GM18526 (cell line): ENCODE measurements around the gene SPAAR.

Experiments
- POLR2A ChIP-seq: IDR thresholded peaks from 3 replicates; pipeline ENCODE4 v1.6.1; 2011; ENCODE audit not compliant: insufficient read length; ENCODE audit errors: extremely low read depth

Gene SPAAR

DNA sequence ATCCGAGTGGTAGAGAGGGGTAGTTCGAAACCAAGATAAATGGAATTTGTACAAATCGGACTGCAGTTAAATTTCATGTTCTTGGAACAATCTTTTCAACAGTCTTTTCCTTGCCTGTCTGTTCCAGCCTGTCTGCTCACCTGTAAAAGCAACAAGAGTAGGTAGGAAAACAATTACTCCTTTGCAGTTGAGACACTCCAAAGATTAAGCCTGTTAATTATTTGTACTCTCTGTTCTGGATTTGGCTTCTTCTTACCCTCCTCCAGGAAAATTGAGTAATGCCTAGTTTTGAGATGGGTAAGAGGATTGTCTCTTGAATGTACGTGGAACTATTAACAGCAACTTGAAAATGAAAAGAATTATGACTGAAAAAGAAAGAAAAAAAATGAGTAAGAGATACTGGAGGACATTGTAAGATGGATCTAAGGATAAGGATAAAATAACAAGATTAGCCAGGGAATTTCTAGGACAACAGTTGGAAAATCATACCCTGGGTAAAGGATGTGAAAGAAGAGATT, 24.3 kb downstream of the SPAAR start:
- TF ChIP-seq POLR2A, result no peak

DNA sequence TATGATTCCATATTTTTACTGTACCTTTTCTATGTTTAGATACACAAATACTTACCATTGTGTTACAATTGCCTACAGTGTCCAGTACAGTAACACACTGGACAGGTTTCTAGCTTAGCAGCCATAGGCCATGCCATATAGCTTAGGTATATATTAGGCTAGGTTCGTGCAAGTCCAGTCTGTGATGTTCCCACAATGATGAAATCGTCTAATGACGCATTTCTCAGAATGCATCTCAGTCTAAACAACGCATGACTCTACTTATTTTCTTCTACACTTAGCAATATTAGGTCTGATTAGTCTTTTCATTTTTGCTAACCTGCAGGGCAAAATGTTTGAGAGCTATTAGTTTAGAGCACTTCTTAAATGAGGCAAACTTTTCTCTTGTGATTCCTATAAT, 26.0 kb downstream of the SPAAR start:
- no peak for TF ChIP-seq POLR2A

DNA sequence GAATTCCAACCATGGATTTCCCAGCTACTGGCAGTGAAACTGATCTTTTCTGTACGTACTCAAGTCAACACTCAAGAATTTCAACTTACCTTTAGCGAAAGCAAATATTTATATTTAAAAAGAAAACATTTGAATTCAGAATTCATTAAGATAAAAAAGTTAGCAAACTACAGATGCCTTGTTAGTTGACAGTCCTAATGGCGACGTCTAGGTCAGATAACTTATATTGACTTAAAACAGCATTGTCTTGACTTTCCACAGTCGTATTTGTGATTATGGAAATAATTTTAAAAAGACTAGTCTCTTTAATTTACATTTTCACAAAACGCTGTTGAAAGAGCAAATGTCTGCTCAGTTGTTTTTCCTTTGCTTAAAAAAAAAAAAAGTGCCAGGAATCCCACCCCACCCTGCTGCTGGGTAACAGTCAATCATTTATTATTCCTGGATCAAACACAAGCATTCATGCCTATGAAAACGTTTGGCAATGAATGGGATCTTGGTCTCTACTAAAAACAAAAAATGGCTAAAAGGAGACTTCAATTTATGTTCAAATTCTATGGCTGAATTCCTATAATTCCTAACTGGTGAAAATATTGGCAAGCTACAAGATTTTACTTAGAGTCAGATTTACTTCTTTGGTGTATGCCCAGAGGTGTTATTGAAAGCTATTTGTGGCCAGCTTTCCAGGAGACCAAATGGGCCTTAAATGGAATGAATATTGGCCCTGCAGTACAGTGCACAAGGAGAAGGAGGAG, 26.6 kb downstream of the SPAAR start:
- TF ChIP-seq POLR2A, result no peak

DNA sequence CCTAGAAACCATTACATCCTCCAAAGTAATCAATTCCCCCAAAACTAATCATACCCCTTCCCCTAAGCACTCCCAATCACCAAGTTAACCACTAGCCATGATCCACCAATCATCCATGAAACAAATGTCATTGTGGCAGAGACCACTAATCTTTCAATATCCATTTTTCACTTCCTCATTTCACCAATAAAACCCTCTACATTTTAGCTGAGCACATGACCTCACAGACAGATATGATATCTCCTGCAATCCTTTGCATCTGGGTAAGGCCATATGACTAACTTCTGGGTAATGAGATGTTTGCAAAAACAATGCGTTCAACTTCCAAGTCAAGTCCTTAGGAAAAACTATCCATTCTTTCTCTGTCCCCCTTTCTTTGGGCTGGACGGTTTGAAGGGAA, 27.9 kb downstream of the SPAAR start:
- TF ChIP-seq POLR2A, result no peak

DNA sequence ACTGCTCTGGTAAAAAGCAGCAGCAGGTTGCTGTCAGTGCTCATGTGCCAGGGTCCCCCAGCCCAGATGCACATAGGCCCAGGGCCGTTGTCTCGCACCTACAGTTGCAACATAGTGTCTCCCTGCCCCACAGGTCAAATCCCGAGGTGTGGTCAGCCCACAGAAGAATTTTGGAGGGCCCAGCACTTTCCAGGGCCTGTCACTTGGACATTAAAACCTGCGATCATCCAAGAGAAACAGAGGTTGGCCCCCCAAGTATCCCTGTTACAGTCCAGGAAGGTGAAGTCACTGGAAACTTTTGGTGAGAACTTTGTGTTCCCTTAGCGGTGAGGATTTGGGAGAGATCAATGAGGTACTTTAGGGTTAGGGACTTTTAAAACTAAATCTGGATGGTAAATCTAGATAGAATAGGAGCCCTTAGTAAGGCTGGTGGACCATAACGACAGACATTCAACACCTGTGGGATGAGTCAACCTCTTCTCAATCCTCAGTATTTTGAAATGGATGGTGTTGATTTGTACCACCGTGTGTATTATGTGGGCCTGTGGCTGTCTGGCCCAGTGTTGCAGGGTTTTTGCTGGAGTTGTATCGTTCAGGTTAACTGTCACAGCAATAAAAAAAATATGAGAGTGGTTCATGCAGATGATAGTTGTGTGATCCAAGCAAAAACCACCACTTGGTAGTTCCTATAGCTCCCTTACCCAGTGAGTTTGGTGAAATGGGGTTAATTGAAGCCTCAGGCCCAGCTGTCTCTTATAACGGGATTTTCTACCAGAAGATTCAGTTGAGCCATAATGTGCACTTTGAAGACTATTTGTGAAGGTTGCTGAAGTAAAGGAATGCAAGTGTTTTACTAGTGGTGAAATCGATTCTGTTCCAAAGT, 29.4 kb downstream of the SPAAR start:
- no peak for TF ChIP-seq POLR2A

DNA sequence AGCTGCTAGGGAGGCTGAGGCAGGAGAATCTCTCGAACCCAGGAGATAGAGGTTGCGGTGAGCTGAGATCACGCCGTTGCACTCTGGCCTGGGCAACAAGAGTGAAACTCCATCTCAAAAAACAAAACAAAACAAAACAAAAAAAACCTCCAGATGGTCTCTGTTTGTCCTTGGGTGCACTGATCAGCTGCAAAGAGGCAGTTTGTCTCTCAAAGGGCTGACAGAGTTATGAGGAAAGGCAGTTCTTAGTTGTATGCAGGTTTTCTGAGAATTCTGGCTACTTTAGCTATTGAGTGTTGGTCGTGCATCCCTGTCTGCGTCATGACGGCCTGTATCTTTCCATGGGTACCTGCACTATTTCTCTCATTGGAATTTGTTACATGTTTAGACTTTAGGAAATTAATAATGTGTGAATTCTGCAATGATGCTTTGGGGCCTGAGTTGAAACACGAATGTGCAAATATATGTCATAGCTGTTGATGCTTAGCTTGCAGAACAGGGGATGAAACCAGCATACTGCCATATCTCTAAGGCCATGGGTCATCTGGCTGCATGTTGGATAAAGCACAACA, 30.5 kb downstream of the SPAAR start:
- no peak for TF ChIP-seq POLR2A

DNA sequence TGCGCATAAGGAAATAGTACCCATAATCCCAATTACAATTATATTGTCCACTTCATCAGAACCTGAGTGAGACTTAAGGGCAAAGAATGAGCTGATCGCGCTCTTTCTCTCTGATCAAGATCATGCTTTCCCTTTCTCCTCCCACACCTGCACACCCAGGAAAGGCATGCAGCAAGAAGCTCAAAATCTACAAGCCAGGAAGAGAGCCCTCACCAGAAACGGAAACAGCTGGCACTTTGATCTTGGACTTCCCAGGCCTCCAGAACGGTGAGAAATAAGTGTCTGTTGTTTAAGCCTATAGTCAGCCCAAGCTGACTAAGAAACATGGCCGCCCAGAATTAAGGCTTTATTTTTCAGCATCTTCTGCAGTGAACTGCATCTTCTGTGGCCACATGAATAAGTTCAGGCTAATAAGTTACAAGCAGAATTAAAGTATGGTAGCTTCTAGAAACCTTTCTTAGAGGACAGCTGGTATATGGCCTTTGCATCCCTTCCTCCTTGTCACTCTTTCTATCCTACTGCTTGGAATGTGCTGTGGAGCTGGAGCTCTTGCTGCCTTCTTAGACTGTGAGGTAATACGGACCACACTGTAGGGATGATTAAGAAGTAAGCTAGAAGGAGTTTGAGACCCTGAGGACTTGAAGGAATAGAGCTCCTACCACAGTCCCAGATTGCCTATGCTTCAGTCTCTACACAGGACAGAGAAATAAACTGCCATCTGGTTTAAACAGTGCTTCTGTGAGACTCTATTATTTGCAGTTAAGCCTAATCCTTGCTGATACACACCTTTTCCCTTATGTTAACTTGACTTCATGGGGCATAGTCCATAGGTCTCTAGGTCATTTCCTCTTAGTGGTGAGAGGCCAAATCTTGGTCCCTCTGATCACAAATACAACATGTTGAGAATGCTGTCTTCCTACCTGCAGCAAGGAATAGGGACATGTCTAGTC, 31.4 kb downstream of the SPAAR start:
- TF ChIP-seq POLR2A, result no peak

DNA sequence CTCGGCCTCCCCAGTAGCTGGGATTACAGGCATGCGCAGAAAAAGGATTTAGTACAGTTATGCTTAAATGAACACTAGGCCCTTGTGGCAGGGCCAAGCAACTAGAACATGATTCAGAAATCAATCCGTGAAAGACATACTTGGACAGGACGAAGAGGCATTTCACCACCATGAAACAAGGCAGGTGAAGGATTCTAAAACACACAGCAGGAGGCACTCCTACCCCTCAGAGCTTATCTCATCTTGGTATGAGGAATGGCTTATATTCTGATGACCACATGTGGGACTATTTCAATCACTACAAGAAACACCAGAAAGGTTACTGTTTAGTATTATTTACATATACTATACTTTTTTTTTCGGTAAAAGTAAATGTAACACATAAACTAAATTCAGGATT, 33.0 kb downstream of the SPAAR start:
- TF ChIP-seq POLR2A, result no peak

DNA sequence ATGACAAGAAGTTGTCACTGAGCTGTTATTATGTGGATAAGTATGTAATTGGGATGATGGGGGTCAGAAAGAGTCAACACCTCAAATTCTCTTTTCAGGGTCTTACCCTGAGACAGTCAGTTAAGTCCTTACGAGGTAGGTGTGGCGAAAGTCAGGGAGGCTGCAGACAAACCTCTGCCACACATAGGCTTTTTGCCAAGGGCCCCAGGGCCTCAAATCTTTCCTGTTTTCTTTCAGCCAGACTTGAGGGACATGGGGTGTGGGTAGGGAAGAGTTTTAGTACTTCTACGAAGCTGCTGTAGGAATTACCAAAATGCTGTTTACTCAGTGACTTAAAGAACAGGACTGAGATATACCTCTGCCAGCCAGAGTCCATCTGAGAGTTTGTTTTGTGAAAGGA, 34.9 kb downstream of the SPAAR start:
- no peak for TF ChIP-seq POLR2A

DNA sequence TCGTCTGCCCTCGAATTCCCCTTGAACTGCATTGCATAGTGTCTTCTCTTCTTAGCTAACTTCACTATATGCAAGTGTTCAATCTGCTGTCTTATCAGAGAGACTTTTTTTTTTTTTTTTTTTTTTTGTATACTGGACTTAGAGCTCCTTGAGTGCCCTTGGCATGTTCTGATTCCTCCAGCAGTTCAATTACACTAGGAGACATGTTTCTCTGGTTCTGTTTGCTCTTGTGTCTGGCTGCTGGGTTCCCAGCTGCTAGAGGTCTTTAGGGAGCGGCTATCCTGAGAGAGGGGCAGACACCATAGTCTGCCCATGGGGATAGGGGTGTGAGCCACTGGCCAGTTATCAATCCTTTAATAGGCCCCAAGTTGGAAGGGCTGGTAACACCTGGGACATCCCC, 35.6 kb downstream of the SPAAR start:
- TF ChIP-seq POLR2A, result no peak

DNA sequence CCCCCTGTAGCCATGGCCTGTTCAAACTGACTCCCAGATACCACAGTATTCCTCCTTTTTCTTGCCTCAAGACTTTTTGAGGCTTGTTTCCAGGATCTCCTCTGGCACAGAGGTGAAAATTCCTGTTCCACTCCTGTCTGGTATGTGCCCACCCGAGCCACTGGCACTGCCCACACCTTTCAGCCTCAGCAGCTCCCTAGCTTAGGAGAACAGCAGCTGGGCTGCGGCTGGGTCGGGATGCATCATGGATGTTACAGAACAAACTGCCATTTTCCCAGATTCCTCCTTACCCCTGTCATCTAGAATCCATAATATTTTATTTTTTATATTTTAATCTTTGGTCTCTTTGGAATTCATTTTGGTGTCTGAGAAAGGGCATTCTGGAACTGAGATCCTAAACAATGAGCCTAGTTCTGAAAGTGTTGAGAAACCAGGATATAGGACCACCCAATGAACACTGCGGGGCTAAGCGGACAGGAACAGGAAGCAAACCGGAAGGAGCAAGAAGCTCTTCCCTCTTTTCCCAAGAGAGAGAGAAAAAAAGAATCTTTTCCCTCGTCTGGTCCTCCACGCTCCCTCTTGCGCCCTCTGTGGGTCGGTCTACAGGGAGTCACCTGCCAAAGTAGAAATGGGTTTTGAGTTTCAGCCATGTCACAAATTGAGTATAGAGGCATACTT, 36.2 kb downstream of the SPAAR start:
- no peak for TF ChIP-seq POLR2A

DNA sequence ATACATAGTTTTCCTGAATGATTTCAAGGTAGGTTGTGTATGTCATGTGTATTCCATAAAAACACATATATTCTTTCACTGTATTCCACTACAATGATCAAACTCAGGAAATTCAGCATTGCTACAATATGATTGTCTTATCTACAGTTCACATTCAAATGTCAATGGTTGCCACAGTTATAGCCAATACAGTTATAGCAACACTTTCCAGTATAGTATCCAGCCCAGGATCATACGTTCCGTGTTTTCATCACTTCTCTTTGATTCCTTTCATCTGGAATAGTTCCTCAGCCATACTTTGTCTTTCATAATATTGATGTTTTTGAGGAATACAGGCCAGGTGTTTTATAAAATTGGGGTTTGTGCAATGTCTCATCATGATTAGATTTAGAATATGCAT, 39.2 kb downstream of the SPAAR start:
- TF ChIP-seq POLR2A, result no peak

DNA sequence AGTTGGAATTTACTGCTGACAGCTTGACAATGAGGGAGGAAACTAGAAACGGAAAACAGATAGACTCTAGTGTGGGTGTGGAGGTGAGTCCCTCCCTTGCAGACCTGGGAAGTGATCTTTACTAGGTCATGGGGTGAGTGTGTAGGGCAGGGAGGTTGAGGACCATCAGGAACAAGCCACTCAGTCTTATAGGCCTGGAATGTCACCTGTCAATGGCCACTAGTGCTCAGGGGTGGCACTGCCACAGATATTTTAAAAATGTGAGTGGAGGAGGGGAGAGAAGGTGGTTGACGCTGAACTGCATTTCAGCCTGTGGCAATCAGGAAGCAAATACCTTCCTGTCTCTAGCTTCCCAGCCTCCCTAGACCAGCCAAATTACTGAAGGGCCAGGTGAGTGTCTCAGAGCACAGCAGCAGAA, 39.6 kb downstream of the SPAAR start:
- TF ChIP-seq POLR2A, result no peak

DNA sequence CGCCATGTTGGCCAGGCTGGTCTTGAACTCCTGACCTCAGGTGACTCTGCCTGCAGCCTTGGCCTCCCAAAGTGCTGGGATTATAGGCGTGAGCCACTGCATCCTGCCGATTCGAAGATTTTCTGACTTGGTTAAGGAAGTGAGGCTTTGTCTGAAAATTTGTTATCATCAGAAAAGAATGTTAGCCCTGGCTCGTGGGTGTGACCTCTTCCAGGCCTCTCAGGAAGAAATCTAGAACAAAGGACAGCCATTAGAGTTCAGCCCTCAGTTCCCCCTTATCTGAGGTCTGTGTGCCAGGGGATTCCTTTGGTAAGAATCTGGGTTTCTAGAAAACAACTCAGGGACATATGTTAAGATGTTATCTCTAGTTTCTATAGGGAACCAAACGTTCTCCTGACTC, 42.4 kb downstream of the SPAAR start:
- no peak for TF ChIP-seq POLR2A
